ENCODE data around the gene RASL12. TPM values are rescaled to one million over a fixed set of nuclear protein-coding genes. Genes with fewer than 3 reads are reported as not detected.

Gene RASL12
- total RNA-seq (2022; extraction: Qiagen RNA extraction; ENCODE audit: low read depth), result 0.06 to 0.28 TPM (median 0.19 TPM) in 5 replicates

GRCh38 chr15:65067645-65068402, at the start of gene RASL12:
Gene RASL12, minus strand, starts transcription at chr15:65067991. Its CDS starts 156 bp downstream, at chr15:65067835.

GRCh38 chr15:65115086-65115485, 47.3 kb upstream of the RASL12 start, which contains the start of gene UBAP1L:
Gene UBAP1L, minus strand, starts transcription at chr15:65115200. Its CDS starts 8,985 bp downstream, at chr15:65106215.

GRCh38 chr15:65076486-65077290, 8.9 kb upstream of the RASL12 start, which contains the start of gene KBTBD13:
Gene KBTBD13, plus strand, starts transcription at chr15:65076746. Its CDS starts 70 bp downstream, at chr15:65076816.

GRCh38 chr15:65044724-65045481, 22.9 kb downstream of the RASL12 start, which contains the start of gene SLC51B:
Gene SLC51B, plus strand, starts transcription at chr15:65045387. Its CDS starts 4,618 bp downstream, at chr15:65050005.

GRCh38 chr15:65028921-65029735, 38.7 kb downstream of the RASL12 start, which contains the start of gene MTFMT:
Gene MTFMT, minus strand, starts transcription at chr15:65029639. Its CDS starts 26 bp downstream, at chr15:65029613.

Other genes with a start within 250 kb of the RASL12 start
- gene PIF1, start 242.3 kb downstream of the RASL12 start, total RNA-seq (2022; extraction: Qiagen RNA extraction; ENCODE audit: low read depth), result 13.2 to 23.5 TPM (median 21.1 TPM) in 5 replicates
- gene PLEKHO2, start 226.1 kb downstream of the RASL12 start, total RNA-seq (2022; extraction: Qiagen RNA extraction; ENCODE audit: low read depth), result 6.1 to 7.7 TPM (median 6.8 TPM) in 5 replicates
- 1.5 to 2.1 TPM (median 1.9 TPM) in 5 replicates for gene ANKDD1A, start 156.1 kb downstream of the RASL12 start, total RNA-seq (2022; extraction: Qiagen RNA extraction; ENCODE audit: low read depth)
- gene SPG21, start 78.1 kb downstream of the RASL12 start, total RNA-seq (2022; extraction: Qiagen RNA extraction; ENCODE audit: low read depth), result 114 to 142 TPM (median 130 TPM) in 5 replicates
- 23.7 to 29.0 TPM (median 25.8 TPM) in 5 replicates for gene MTFMT, start 38.4 kb downstream of the RASL12 start, total RNA-seq (2022; extraction: Qiagen RNA extraction; ENCODE audit: low read depth)
- 10.5 to 15.5 TPM (median 12.1 TPM) in 5 replicates for gene SLC51B, start 22.6 kb downstream of the RASL12 start, total RNA-seq (2022; extraction: Qiagen RNA extraction; ENCODE audit: low read depth)
- gene KBTBD13, start 8.8 kb upstream of the RASL12 start, total RNA-seq (2022; extraction: Qiagen RNA extraction; ENCODE audit: low read depth), result 0.02 TPM in 1 of 5 replicates, not detected in the others
- gene UBAP1L, start 47.2 kb upstream of the RASL12 start, total RNA-seq (2022; extraction: Qiagen RNA extraction; ENCODE audit: low read depth), result 0.52 to 1.4 TPM (median 0.91 TPM) in 5 replicates
- 24.0 to 33.4 TPM (median 28.2 TPM) in 5 replicates for gene PDCD7, start 65.8 kb upstream of the RASL12 start, total RNA-seq (2022; extraction: Qiagen RNA extraction; ENCODE audit: low read depth)
- 41.2 to 58.4 TPM (median 51.2 TPM) in 5 replicates for gene CLPX, start 117.4 kb upstream of the RASL12 start, total RNA-seq (2022; extraction: Qiagen RNA extraction; ENCODE audit: low read depth)
- 0.05 to 0.08 TPM (median 0.08 TPM) in 5 replicates for gene CILP, start 143.5 kb upstream of the RASL12 start, total RNA-seq (2022; extraction: Qiagen RNA extraction; ENCODE audit: low read depth)
- 9.9 to 12.1 TPM (median 10.9 TPM) in 5 replicates for gene PARP16, start 218.9 kb upstream of the RASL12 start, total RNA-seq (2022; extraction: Qiagen RNA extraction; ENCODE audit: low read depth)
- gene RNU5A-1, start 228.1 kb upstream of the RASL12 start, total RNA-seq (2022; extraction: Qiagen RNA extraction; ENCODE audit: low read depth), result not detected in 5 replicates
- gene RNU5B-1, start 236.7 kb upstream of the RASL12 start, total RNA-seq (2022; extraction: Qiagen RNA extraction; ENCODE audit: low read depth), result not detected in 5 replicates

Measured in A549 treated with DMSO at 1 μM for 4 hours (cell line).